Ovary (tissue), 9 donors: ENCODE data around the gene OR2V2. TPM values are rescaled to one million over a fixed set of nuclear protein-coding genes. Genes with fewer than 3 reads are reported as not detected.

ENCODE experiments used
- DNase-seq, 5 donors: peaks; one replicate each; pipeline ENCODE4 v3.0.0-alpha.2; 2019 to 2020
- H3K27ac ChIP-seq, 2 donors: fragments of 200-600 bp; one replicate each; pipeline versions ENCODE4 v1.5.1 to v1.8.0; 2019 to 2022
- H3K27me3 ChIP-seq: fragments of 200-600 bp; one replicate; pipeline ENCODE4 v1.8.0; 2022
- H3K36me3 ChIP-seq: fragments of 200-600 bp; sonication (generic); one replicate; pipeline ENCODE4 v1.5.1; 2019
- H3K4me1 ChIP-seq: one replicate; pipeline ENCODE4 v1.8.1; 2013; ENCODE audit warnings: mild to moderate bottlenecking, moderate library complexity; ENCODE audit not compliant: insufficient read depth
- H3K4me3 ChIP-seq: fragments of 200-600 bp; sonication (generic); one replicate; pipeline ENCODE4 v1.5.1; 2017
- H3K9me3 ChIP-seq, 2 donors: fragments of 200-600 bp in 1 of 2; sonication (generic) in 1 of 2; one replicate each; pipeline versions ENCODE4 v1.5.1 to v1.8.1; 2013 to 2019; ENCODE audit warnings: mild to moderate bottlenecking in 1 of 2, moderate library complexity in 1 of 2
- EP300 ChIP-seq: sonication (generic); formaldehyde crosslinking; IDR thresholded peaks from one replicate; pipeline ENCODE4 v1.6.1; 2017; ENCODE audit warnings: antibody characterized with exemption
- POLR2A ChIP-seq: fragments of 450-650 bp; IDR thresholded peaks from one replicate; pipeline ENCODE4 v1.6.1; 2017; ENCODE audit warnings: antibody characterized with exemption, mild to moderate bottlenecking, moderate library complexity
- WGBS, 3 donors: extraction: QIAGEN DNeasy Blood & Tissue Kit in 1 of 3; methylation state at CpG; one replicate each; pipeline versions ENCODE4 v1.1.5 to v1.1.7; 2013 to 2017; 5-methylcytosine and 5-hydroxymethylcytosine counted together
- intact Hi-C, 4 donors: fragments of 100-400 bp; cut with DNase I; formaldehyde crosslinking; loops; one replicate each; pipeline versions ENCODE4 v1.11.0 to v1.15.1; 2022 to 2023
- polyA plus RNA-seq, 2 donors: library from polyadenylated mRNA; stranded (reverse); fragments of 200-250 nt in 1 of 2; fragments of 350-450 nt in 1 of 2; fragmentation: Illumina TruSeq in 1 of 2; extraction: RNeasy Lipid Tissue Mini Kit (QIAGEN cat#74804) in 1 of 2; gene quantifications; one replicate each; pipeline ENCODE4 v1.2.3, GENCODE V29; 2013 to 2014
- total RNA-seq, 7 donors: library from RNA; depleted of rRNA in 2 of 7; stranded (reverse); fragments of >200 nt in 2 of 7; fragmentation: NEBNext Ultra II Directional in 3 of 7; extraction: Animal tissue kit (Norgen Biotek cat#: 25700) in 3 of 7; gene quantifications; one replicate each; pipeline versions ENCODE4 v1.1.0 to v1.2.4, GENCODE V29; 2016 to 2023
- TF ChIP-seq, protein P1 (sequence below), 3 donors: fragments of 450-650 bp in 2 of 3; fragments of 200-600 bp in 1 of 3; IDR thresholded peaks; one replicate each; pipeline versions ENCODE4 v1.5.1 to v1.8.0; 2016 to 2022; ENCODE audit warnings: antibody characterized with exemption in 3 of 3, mild to moderate bottlenecking in 1 of 3
- donor health status: DM: no; HTN: no; CAD: no; lungs with moderate emphysema.
- donor health status: DM: no; HTN: no; CAD: no.
- donor health status: Bipolar disorder and iron deficiency.
- donor health status: DM: yes; HTN: yes; CAD: no.
- donor health status: DM: no; HTN: no; CAD: no.
- donor health status: DM: yes; HTN: yes; CAD: no.

Gene OR2V2
- total and polyA plus RNA-seq, 9 donors, result 0.80 TPM; not detected in 8

DNA sequence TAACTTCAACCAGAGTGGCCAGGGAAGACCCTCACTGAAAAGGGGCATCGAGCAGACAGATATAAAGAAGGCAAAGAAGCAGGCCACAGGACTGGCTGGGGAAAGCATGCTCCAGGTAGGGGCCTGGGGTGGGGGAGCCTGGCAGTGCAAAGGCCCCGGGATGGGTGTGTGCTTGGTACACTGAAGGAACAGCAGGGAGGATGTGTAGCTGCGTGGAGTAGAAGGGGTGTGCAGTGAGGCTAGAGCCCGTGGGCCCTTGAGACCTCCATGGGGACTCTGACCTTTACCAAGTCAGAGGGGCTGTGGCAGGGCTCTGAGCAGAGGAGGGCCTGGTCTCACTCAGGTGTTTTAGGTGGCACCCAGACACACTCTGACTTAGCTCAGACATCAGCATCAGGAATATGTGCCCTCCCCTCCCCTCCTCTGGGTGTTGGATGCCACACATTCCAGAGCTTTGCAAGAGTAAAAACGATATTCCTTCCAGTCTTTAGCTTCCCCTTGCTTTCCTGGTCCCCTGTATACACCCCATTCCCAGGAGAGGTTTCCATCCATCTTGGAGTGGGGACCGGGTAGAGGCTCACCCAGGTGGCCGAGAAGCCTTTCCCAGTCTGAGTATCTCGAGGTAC lies 50.1 kb downstream of the OR2V2 start:
- DNase-seq, result no peak
- Histone ChIP-seq H3K4me1 (peaks cover 5% of the 10 kb centered on the region), H3K4me3 (no peak overlapping the region), H3K27ac (no peak overlapping the region), H3K9me3 (no peaks in the 10 kb centered on the region), H3K27me3 (no peaks in the 10 kb centered on the region), H3K36me3 (no peaks in the 10 kb centered on the region)
- intact Hi-C loops, result no loop called here
- TF ChIP-seq POLR2A (no peak), EP300 (no peak)
- TF ChIP-seq, protein P1, sequence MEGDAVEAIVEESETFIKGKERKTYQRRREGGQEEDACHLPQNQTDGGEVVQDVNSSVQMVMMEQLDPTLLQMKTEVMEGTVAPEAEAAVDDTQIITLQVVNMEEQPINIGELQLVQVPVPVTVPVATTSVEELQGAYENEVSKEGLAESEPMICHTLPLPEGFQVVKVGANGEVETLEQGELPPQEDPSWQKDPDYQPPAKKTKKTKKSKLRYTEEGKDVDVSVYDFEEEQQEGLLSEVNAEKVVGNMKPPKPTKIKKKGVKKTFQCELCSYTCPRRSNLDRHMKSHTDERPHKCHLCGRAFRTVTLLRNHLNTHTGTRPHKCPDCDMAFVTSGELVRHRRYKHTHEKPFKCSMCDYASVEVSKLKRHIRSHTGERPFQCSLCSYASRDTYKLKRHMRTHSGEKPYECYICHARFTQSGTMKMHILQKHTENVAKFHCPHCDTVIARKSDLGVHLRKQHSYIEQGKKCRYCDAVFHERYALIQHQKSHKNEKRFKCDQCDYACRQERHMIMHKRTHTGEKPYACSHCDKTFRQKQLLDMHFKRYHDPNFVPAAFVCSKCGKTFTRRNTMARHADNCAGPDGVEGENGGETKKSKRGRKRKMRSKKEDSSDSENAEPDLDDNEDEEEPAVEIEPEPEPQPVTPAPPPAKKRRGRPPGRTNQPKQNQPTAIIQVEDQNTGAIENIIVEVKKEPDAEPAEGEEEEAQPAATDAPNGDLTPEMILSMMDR (IDR thresholded peaks at IDR 0.05), result no peak
- 55 to 58% (median 58%) methylated on average over 8 of the region's 8 CpGs for WGBS, 3 donors

GRCh38 chr5:181198106-181198685 lies 50.8 kb downstream of the OR2V2 start:
- no peaks in the 10 kb centered on the region for H3K36me3 ChIP-seq
- no peak for DNase-seq
- no peaks in the 10 kb centered on the region for H3K27me3 ChIP-seq
- H3K4me3 ChIP-seq, result no peak overlapping the region
- H3K9me3 ChIP-seq, result no peaks in the 10 kb centered on the region
- intact Hi-C loops, result no loop called here
- H3K4me1 ChIP-seq, result peaks cover 3% of the 10 kb centered on the region
- TF ChIP-seq, protein P1 (IDR thresholded peaks at IDR 0.05), result no peak
- TF ChIP-seq EP300, result no peak
- no peak for TF ChIP-seq POLR2A
- WGBS, 3 donors, result 58 to 65% (median 61%) methylated on average over 12 of the region's 12 CpGs
- H3K27ac ChIP-seq, result no peak overlapping the region

DNA sequence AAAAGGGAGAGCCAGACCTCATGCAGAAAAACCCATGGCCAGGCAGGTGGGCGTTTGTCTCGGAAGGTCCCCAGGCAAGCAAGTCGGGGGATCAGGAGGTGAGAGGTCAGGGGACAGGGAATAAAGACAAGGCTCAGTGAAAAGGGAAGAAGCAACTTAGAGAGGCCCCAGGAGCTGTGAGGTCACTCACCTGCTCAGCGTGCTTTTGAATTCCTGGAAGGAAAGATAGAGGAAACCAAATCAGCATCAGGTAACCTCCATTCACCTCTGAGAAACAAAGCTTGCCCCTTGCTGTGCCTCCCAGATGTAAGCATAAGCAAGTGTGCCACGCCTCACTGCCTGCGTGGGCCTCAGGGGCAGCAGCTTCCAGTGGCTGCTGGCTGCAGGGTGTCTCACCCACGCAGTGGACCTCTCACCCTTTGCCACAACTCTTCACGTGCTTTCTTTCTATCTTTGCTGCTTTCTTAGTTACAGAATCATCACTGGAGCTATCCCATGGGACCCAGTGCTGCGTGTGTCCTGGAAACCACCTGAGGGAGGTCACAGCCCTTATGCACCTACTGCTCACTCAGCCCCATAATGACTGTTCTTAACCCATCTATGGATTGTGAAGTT lies 51.6 kb downstream of the OR2V2 start:
- DNase-seq, result no peak
- Histone ChIP-seq H3K4me1 (peaks cover 3% of the 10 kb centered on the region), H3K27me3 (no peaks in the 10 kb centered on the region), H3K4me3 (no peak overlapping the region), H3K27ac (no peak overlapping the region), H3K36me3 (no peaks in the 10 kb centered on the region), H3K9me3 (no peaks in the 10 kb centered on the region)
- intact Hi-C loops, result no loop called here
- TF ChIP-seq POLR2A, result no peak
- WGBS, 3 donors, result 45 to 59% (median 56%) methylated on average over 9 of the region's 9 CpGs

DNA sequence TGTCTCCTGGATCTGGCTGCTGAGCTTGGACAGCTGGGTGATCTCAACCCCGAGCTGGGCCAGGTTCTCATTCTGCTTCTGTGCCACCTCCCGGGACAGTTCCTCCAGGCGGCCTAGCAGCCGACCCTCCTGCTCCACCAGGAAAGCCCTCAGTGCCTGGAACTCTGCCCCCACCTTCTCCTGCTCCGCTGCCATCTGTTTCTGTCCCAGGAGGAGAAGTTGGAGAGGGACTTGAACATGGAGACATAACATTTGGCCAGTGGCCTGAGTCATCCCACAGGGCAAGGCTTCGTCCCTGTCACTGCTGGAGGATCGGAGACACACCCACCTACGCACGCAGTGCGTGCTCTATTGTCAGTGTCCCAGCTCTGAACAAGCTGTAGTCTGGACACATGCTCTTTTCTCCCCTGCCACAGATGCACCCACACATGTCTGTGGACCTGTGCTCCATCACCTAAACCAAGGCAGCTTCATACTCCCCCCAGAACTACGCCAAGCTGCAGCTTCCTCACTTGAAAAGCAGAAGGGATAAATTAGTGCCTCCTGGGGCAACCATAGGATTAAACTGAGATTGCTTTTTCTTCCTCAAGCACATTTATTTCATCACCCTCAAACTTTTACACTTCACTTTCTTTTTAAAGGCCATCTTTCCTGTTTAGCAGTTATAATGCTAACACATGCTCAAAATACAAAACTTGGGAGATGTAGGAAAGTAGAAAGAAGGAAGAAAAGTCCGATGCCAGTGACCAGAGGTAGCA lies 52.7 kb downstream of the OR2V2 start:
- 59 to 69% (median 65%) methylated on average over 12 of the region's 12 CpGs for WGBS, 3 donors
- Histone ChIP-seq H3K9me3 (no peaks in the 10 kb centered on the region), H3K4me3 (no peak overlapping the region), H3K27ac (no peak overlapping the region), H3K4me1 (peaks cover 4% of the 10 kb centered on the region), H3K27me3 (no peaks in the 10 kb centered on the region), H3K36me3 (no peaks in the 10 kb centered on the region)
- intact Hi-C loops, result loop anchor here in 1 of 4 donors (10.0 kb wide), 1 partner anchor 375 kb away; no protein-coding TSS in a partner anchor
- DNase-seq, result no peak
- no peak for TF ChIP-seq EP300
- TF ChIP-seq POLR2A, result no peak
- TF ChIP-seq, protein P1 (IDR thresholded peaks at IDR 0.05), result no peak
